ENCODE results near the gene MAML3. TPM values are rescaled to one million over a fixed set of nuclear protein-coding genes. Genes with fewer than 3 reads are reported as not detected.

The MAML3 gene
- total RNA-seq, 1 donor from 2014 or later, result 59.4 TPM

GRCh38 chr4:139685180-139685579 is 468.8 kb downstream of the MAML3 start:
- H3K36me3 Mint-ChIP-seq (ENCODE audit: unreplicated experiment), result peaks cover 15% of the 10 kb centered on the region
- DNase-seq, result no peak
- H3K4me3 Mint-ChIP-seq (ENCODE audit: unreplicated experiment), result no peak overlapping the region
- peaks cover 3% of the 10 kb centered on the region for H3K9me3 Mint-ChIP-seq (ENCODE audit: unreplicated experiment)
- H3K27me3 Mint-ChIP-seq (ENCODE audit: unreplicated experiment), result peaks cover 2% of the 10 kb centered on the region
- no peak overlapping the region for H3K27ac Mint-ChIP-seq (ENCODE audit: unreplicated experiment)
- TF ChIP-seq CTCF (IDR thresholded peaks at IDR 0.05; ENCODE audit: partially characterized antibody, unreplicated experiment), result no peak
- H3K4me1 Mint-ChIP-seq (ENCODE audit: low read depth, unreplicated experiment), result no peaks in the 10 kb centered on the region

- no peak for TF ChIP-seq CTCF (IDR thresholded peaks at IDR 0.05; ENCODE audit: partially characterized antibody, unreplicated experiment)
- H3K27ac Mint-ChIP-seq (ENCODE audit: unreplicated experiment), result no peak overlapping the region
- H3K9me3 Mint-ChIP-seq (ENCODE audit: unreplicated experiment), result peaks cover 3% of the 10 kb centered on the region
- H3K4me3 Mint-ChIP-seq (ENCODE audit: unreplicated experiment), result no peak overlapping the region
- peaks cover 15% of the 10 kb centered on the region for H3K36me3 Mint-ChIP-seq (ENCODE audit: unreplicated experiment)
- DNase-seq, result no peak
- H3K4me1 Mint-ChIP-seq (ENCODE audit: low read depth, unreplicated experiment), result no peaks in the 10 kb centered on the region
- peaks cover 2% of the 10 kb centered on the region for H3K27me3 Mint-ChIP-seq (ENCODE audit: unreplicated experiment)
Measured at GRCh38 chr4:139684351-139684750, 469.6 kb downstream of the MAML3 start.

- no peaks in the 10 kb centered on the region for H3K4me1 Mint-ChIP-seq (ENCODE audit: low read depth, unreplicated experiment)
- peaks cover 15% of the 10 kb centered on the region for H3K36me3 Mint-ChIP-seq (ENCODE audit: unreplicated experiment)
- no peak for DNase-seq
- H3K27ac Mint-ChIP-seq (ENCODE audit: unreplicated experiment), result no peak overlapping the region
- TF ChIP-seq CTCF (IDR thresholded peaks at IDR 0.05; ENCODE audit: partially characterized antibody, unreplicated experiment), result no peak
- H3K9me3 Mint-ChIP-seq (ENCODE audit: unreplicated experiment), result peaks cover 3% of the 10 kb centered on the region
- no peak overlapping the region for H3K4me3 Mint-ChIP-seq (ENCODE audit: unreplicated experiment)
- peaks cover 2% of the 10 kb centered on the region for H3K27me3 Mint-ChIP-seq (ENCODE audit: unreplicated experiment)
Measured at GRCh38 chr4:139682741-139683151, 471.2 kb downstream of the MAML3 start.

GRCh38 chr4:139682309-139682708 is 471.7 kb downstream of the MAML3 start:
- H3K9me3 Mint-ChIP-seq (ENCODE audit: unreplicated experiment), result peaks cover 3% of the 10 kb centered on the region
- peaks cover 2% of the 10 kb centered on the region for H3K27me3 Mint-ChIP-seq (ENCODE audit: unreplicated experiment)
- no peak for TF ChIP-seq CTCF (IDR thresholded peaks at IDR 0.05; ENCODE audit: partially characterized antibody, unreplicated experiment)
- H3K27ac Mint-ChIP-seq (ENCODE audit: unreplicated experiment), result no peak overlapping the region
- no peak overlapping the region for H3K4me3 Mint-ChIP-seq (ENCODE audit: unreplicated experiment)
- DNase-seq, result no peak
- no peaks in the 10 kb centered on the region for H3K4me1 Mint-ChIP-seq (ENCODE audit: low read depth, unreplicated experiment)
- peaks cover 15% of the 10 kb centered on the region for H3K36me3 Mint-ChIP-seq (ENCODE audit: unreplicated experiment)

- Mint-ChIP-seq H3K36me3 (ENCODE audit: unreplicated experiment) (no peaks in the 10 kb centered on the region), H3K27ac (ENCODE audit: unreplicated experiment) (no peak overlapping the region), H3K4me1 (ENCODE audit: low read depth, unreplicated experiment) (peaks cover 3% of the 10 kb centered on the region), H3K9me3 (ENCODE audit: unreplicated experiment) (no peaks in the 10 kb centered on the region), H3K4me3 (ENCODE audit: unreplicated experiment) (no peak overlapping the region), H3K27me3 (ENCODE audit: unreplicated experiment) (no peaks in the 10 kb centered on the region)
- no peak for DNase-seq
- TF ChIP-seq CTCF (IDR thresholded peaks at IDR 0.05; ENCODE audit: partially characterized antibody, unreplicated experiment), result no peak
Measured at GRCh38 chr4:139676913-139677585, 476.9 kb downstream of the MAML3 start.
